ENCODE measurements around the gene DOCK1.

GRCh38 chr10:126927799-126928198, 22.6 kb downstream of the DOCK1 start:
- no peak for TF ChIP-seq CTCF (IDR thresholded peaks at IDR 0.05)
- no peak for TF ChIP-seq POLR2A (IDR thresholded peaks at IDR 0.05)
